A549 (cell line): ENCODE results near the gene STYX.

Experiments
- BHLHE40 ChIP-seq: IDR thresholded peaks from 2 replicates; pipeline ENCODE4 v1.6.1; 2012; ENCODE audit warnings: low read depth, low read length, inconsistent platforms
- CEBPB ChIP-seq, 2 experiments: fragments of >200 bp in 1 of 2; sonication (Bioruptor Twin) in 1 of 2; formaldehyde crosslinking in 1 of 2; IDR thresholded peaks; 2 replicates each; pipeline ENCODE4 v1.6.1; 2012 to 2016
- CTCF ChIP-seq: fragments of >200 bp; sonication (Bioruptor Twin); formaldehyde crosslinking; IDR thresholded peaks from 3 replicates; pipeline ENCODE4 v1.5.1; 2016
- EHMT2 ChIP-seq: fragments of 200-600 bp; sonication (generic); IDR thresholded peaks from 2 replicates; pipeline ENCODE4 v1.6.1; 2016; ENCODE audit warnings: antibody characterized with exemption, low read depth, mild to moderate bottlenecking, moderate library complexity
- NPAS2 ChIP-seq: fragments of 250-450 bp; sonication (Bioruptor Pico); IDR thresholded peaks from 2 replicates; pipeline ENCODE4 v1.8.0; 2022; ENCODE audit warnings: mild to moderate bottlenecking, moderate library complexity, borderline replicate concordance
- RAD21 ChIP-seq, 2 experiments: fragments of >200 bp in 1 of 2; sonication (Bioruptor Twin) in 1 of 2; formaldehyde crosslinking in 1 of 2; IDR thresholded peaks in 1 of 2; conservative IDR thresholded peaks in 1 of 2; 2 replicates in 1 of 2; 3 replicates in 1 of 2; pipeline ENCODE4 v1.6.1; 2012 to 2018; ENCODE audit warnings: inconsistent platforms in 1 of 2
- RCOR1 ChIP-seq: fragments of 150-350 bp; IDR thresholded peaks from 2 replicates; pipeline ENCODE4 v1.6.1; 2014; ENCODE audit warnings: antibody characterized with exemption, low read length, low read depth
- SREBF2 ChIP-seq: fragments of 450-650 bp; IDR thresholded peaks from 2 replicates; pipeline ENCODE4 v1.6.1; 2014; ENCODE audit warnings: mild to moderate bottlenecking, moderate library complexity
- TP53 ChIP-seq: fragments of 250-450 bp; sonication (Bioruptor Pico); IDR thresholded peaks from 2 replicates; pipeline ENCODE4 v1.5.0; 2021; ENCODE audit warnings: mild to moderate bottlenecking, moderate library complexity
- TF ChIP-seq, protein P1 (sequence below): IDR thresholded peaks from 2 replicates; pipeline ENCODE4 v1.6.1; 2012

GRCh38 chr14:52792097-52792415 lies 62.1 kb downstream of the STYX start:
- no peak for TF ChIP-seq CTCF
- no peak for TF ChIP-seq RAD21 (conservative IDR thresholded peaks at IDR 0.05 in 1 of 2, IDR thresholded peaks at IDR 0.05 in 1 of 2)
- no peak for TF ChIP-seq RCOR1
- 0 out of 4 replicates have a peak, but pooled peaks of 1 of the 2 experiments have one; percentile 5 for TF ChIP-seq CEBPB (IDR thresholded peaks at IDR 0.05)
- TF ChIP-seq, protein P1, sequence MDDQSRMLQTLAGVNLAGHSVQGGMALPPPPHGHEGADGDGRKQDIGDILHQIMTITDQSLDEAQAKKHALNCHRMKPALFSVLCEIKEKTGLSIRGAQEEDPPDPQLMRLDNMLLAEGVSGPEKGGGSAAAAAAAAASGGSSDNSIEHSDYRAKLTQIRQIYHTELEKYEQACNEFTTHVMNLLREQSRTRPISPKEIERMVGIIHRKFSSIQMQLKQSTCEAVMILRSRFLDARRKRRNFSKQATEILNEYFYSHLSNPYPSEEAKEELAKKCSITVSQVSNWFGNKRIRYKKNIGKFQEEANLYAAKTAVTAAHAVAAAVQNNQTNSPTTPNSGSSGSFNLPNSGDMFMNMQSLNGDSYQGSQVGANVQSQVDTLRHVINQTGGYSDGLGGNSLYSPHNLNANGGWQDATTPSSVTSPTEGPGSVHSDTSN = no peak
- TF ChIP-seq BHLHE40 = no peak
- TF ChIP-seq TP53 (CRISPR knock-in tag) = no peak
- no peak for TF ChIP-seq SREBF2
- no peak for TF ChIP-seq NPAS2 (CRISPR knock-in tag)
- no peak for TF ChIP-seq EHMT2
